Endodermal cell (in vitro differentiated cells): ENCODE measurements around the gene GATAD2B. TPM values are rescaled to one million over a fixed set of nuclear protein-coding genes. Genes with fewer than 3 reads are reported as not detected.
A peak's percentile ranks its signal among the peaks of the same experiment; 100 is the strongest.

Source experiments
- DNase-seq: peaks from one replicate; pipeline ENCODE4 v3.0.0-alpha.2; 2017
- H3K27ac ChIP-seq: 2 replicates; pipeline ENCODE4 v1.5.1; 2013; ENCODE audit warnings: mild to moderate bottlenecking, low read depth, low read length, moderate library complexity
- H3K27me3 ChIP-seq: 2 replicates; pipeline ENCODE4 v1.6.1; 2013; ENCODE audit warnings: mild to moderate bottlenecking, low read length, moderate library complexity; ENCODE audit not compliant: insufficient read depth, control insufficient read depth, poor library complexity, severe bottlenecking
- H3K36me3 ChIP-seq: 2 replicates; pipeline ENCODE4 v1.7.0; 2013; ENCODE audit warnings: mild to moderate bottlenecking, low read length, moderate library complexity; ENCODE audit not compliant: control insufficient read depth, insufficient read depth
- H3K4me1 ChIP-seq: one replicate; pipeline ENCODE4 v1.7.0; 2013; ENCODE audit warnings: low read length; ENCODE audit not compliant: control insufficient read depth, insufficient read depth
- H3K4me3 ChIP-seq: 2 replicates; pipeline ENCODE4 v1.5.1; 2013; ENCODE audit warnings: mild to moderate bottlenecking, low read length, moderate library complexity
- H3K9ac ChIP-seq: 2 replicates; pipeline ENCODE4 v1.6.1; 2013; ENCODE audit warnings: mild to moderate bottlenecking, low read length, moderate library complexity; ENCODE audit not compliant: poor library complexity, severe bottlenecking; ENCODE audit errors: extremely low read depth
- H3K9me3 ChIP-seq: 2 replicates; pipeline ENCODE4 v1.6.1; 2013; ENCODE audit warnings: mild to moderate bottlenecking, low read length, moderate library complexity; ENCODE audit not compliant: control insufficient read depth
- H3K27ac Mint-ChIP-seq: 2 replicates; pipeline ENCODE4 v1.8.0; 2020; ENCODE audit warnings: mixed read lengths
- H3K27me3 Mint-ChIP-seq: 2 replicates; pipeline ENCODE4 v1.8.0; 2021; ENCODE audit warnings: mild to moderate bottlenecking, mixed read lengths; ENCODE audit not compliant: insufficient read depth
- H3K36me3 Mint-ChIP-seq: 2 replicates; pipeline ENCODE4 v1.8.0; 2020; ENCODE audit warnings: low read depth, mixed read lengths
- H3K4me1 Mint-ChIP-seq: 2 replicates; pipeline ENCODE4 v1.8.0; 2020; ENCODE audit warnings: mixed read lengths
- H3K4me3 Mint-ChIP-seq: 2 replicates; pipeline ENCODE4 v1.8.0; 2020; ENCODE audit warnings: mild to moderate bottlenecking, moderate library complexity, mixed read lengths
- H3K9me3 Mint-ChIP-seq: 2 replicates; pipeline ENCODE4 v1.8.0; 2020; ENCODE audit warnings: mild to moderate bottlenecking, mixed read lengths
- WGBS, 2 experiments: methylation state at CpG; one replicate each; pipeline versions ENCODE4 v1.1.5 to v1.1.7; 2013; ENCODE audit warnings: missing lambda C conversion rate in 2 of 2, mixed read lengths in 1 of 2; ENCODE audit not compliant: insufficient coverage in 1 of 2, insufficient read length in 1 of 2; 5-methylcytosine and 5-hydroxymethylcytosine counted together
- total RNA-seq, 2 donors: library from RNA; stranded (reverse); fragmentation: NEBNext Ultra II Directional in 1 of 2; extraction: Animal tissue kit (Norgen Biotek cat#: 25700) in 1 of 2; gene quantifications; 2 replicates in 1 of 2; 3 replicates in 1 of 2; pipeline ENCODE4 v1.2.1, GENCODE V29; 2021
- TF ChIP-seq, protein P1 (sequence below): fragments of 200-600 bp; sonication (generic); conservative IDR thresholded peaks from 2 replicates; pipeline ENCODE4 v1.5.0; 2021; ENCODE audit warnings: antibody characterized with exemption, mild to moderate bottlenecking

Gene GATAD2B
- total RNA-seq, 2 donors from 2014 or later, result 45.2 to 51.2 TPM

- 91 to 100% methylated on average over 1 to 3 of the region's 3 CpGs for WGBS, 2 experiments
- Mint-ChIP-seq H3K27me3 (no peaks in the 10 kb centered on the region), H3K36me3 (peaks cover 20% of the 10 kb centered on the region), H3K4me1 (peaks cover 4% of the 10 kb centered on the region), H3K4me3 (no peak overlapping the region), H3K27ac (no peak overlapping the region), H3K9me3 (no peaks in the 10 kb centered on the region)
- Histone ChIP-seq H3K36me3 (peaks cover 22% of the 10 kb centered on the region), H3K27ac (peak overlapping the region; percentile 99), H3K4me1 (peaks cover 3% of the 10 kb centered on the region), H3K9me3 (no peaks in the 10 kb centered on the region), H3K9ac (no peak overlapping the region), H3K27me3 (no peaks in the 10 kb centered on the region), H3K4me3 (no peak overlapping the region)
- TF ChIP-seq, protein P1, sequence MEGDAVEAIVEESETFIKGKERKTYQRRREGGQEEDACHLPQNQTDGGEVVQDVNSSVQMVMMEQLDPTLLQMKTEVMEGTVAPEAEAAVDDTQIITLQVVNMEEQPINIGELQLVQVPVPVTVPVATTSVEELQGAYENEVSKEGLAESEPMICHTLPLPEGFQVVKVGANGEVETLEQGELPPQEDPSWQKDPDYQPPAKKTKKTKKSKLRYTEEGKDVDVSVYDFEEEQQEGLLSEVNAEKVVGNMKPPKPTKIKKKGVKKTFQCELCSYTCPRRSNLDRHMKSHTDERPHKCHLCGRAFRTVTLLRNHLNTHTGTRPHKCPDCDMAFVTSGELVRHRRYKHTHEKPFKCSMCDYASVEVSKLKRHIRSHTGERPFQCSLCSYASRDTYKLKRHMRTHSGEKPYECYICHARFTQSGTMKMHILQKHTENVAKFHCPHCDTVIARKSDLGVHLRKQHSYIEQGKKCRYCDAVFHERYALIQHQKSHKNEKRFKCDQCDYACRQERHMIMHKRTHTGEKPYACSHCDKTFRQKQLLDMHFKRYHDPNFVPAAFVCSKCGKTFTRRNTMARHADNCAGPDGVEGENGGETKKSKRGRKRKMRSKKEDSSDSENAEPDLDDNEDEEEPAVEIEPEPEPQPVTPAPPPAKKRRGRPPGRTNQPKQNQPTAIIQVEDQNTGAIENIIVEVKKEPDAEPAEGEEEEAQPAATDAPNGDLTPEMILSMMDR, result no peak
- DNase-seq, result no peak
These were observed 40.4 kb downstream of the GATAD2B start for GRCh38 chr1:153882296-153882912.

- TF ChIP-seq, protein P1, result no peak
- DNase-seq, result no peak
- Histone ChIP-seq H3K4me3 (no peak overlapping the region), H3K36me3 (peaks cover 16% of the 10 kb centered on the region), H3K4me1 (peaks cover 3% of the 10 kb centered on the region), H3K27me3 (no peaks in the 10 kb centered on the region), H3K27ac (peak overlapping the region; percentile 99), H3K9me3 (no peaks in the 10 kb centered on the region), H3K9ac (no peak overlapping the region)
- no peaks in the 10 kb centered on the region for H3K9me3 Mint-ChIP-seq
- no peaks in the 10 kb centered on the region for H3K27me3 Mint-ChIP-seq
- H3K36me3 Mint-ChIP-seq, result peaks cover 14% of the 10 kb centered on the region
- H3K4me3 Mint-ChIP-seq, result no peak overlapping the region
- no peak overlapping the region for H3K27ac Mint-ChIP-seq
- 60 to 76% methylated on average over 4 to 9 of the region's 9 CpGs for whole genome bisulfite sequencing, 2 experiments
- peaks cover 4% of the 10 kb centered on the region for H3K4me1 Mint-ChIP-seq
These were observed 41.0 kb downstream of the GATAD2B start for GRCh38 chr1:153881751-153882150.

DNA sequence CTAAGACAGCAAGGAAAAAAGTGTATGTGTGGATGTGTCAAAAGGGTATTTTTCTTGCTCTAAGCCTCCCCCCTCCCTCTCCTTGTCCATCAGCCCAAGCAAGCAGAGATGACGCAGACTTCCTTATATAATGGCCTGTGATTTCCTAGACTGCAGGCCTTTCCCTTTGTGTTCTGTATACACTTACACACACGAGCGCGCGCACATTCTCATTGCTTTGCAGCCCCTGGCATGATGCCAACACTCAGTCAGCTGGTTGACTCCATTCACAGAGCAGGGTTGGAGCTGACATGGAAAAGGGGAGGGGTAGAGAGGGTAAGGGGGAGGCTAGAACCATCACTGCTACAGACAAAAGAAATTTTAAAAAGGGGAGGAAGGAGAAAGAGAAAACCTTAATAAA, 41.8 kb downstream of the GATAD2B start:
- Mint-ChIP-seq H3K4me1 (peaks cover 4% of the 10 kb centered on the region), H3K4me3 (no peak overlapping the region), H3K36me3 (peaks cover 10% of the 10 kb centered on the region), H3K27me3 (no peaks in the 10 kb centered on the region), H3K27ac (no peak overlapping the region), H3K9me3 (no peaks in the 10 kb centered on the region)
- Histone ChIP-seq H3K9me3 (no peaks in the 10 kb centered on the region), H3K27me3 (no peaks in the 10 kb centered on the region), H3K9ac (no peak overlapping the region), H3K4me3 (no peak overlapping the region), H3K27ac (peak overlapping the region; percentile 99), H3K4me1 (peaks cover 3% of the 10 kb centered on the region), H3K36me3 (peaks cover 8% of the 10 kb centered on the region)
- no peak for DNase-seq
- TF ChIP-seq, protein P1, result no peak
- 80 to 89% methylated on average over 1 to 5 of the region's 5 CpGs for WGBS, 2 experiments
